Right ventricle myocardium superior (tissue), 1 donor: ENCODE measurements around the gene TMC1. TPM values are rescaled to one million over a fixed set of nuclear protein-coding genes. Genes with fewer than 3 reads are reported as not detected.

Experiments
- ATAC-seq: fragments of 200-7000 bp; cut with Tn5 transposase; one replicate; pipeline ENCODE4 v1.9.1; 2020; ENCODE audit warnings: mild to moderate bottlenecking; ENCODE audit not compliant: poor library complexity
- DNase-seq: peaks from one replicate; pipeline ENCODE4 v3.0.0-alpha.2; 2020
- intact Hi-C: fragments of 100-400 bp; cut with DNase I; formaldehyde crosslinking; loops from one replicate; pipeline ENCODE4 v1.11.2; 2022
- total RNA-seq: library from RNA; stranded (reverse); fragmentation: NEBNext Ultra II Directional; extraction: Animal tissue kit (Norgen Biotek cat#: 25700); gene quantifications from one replicate; pipeline ENCODE4 v1.2.1, GENCODE V29; 2021
- donor health status: DM: no; HTN: yes; CAD: no; lungs with severe emphysema.

Gene TMC1
- total RNA-seq, 1 donor from 2014 or later, result not detected

- intact Hi-C loops, result no loop called here
- DNase-seq, result peak; percentile 17
- no peak for ATAC-seq
Measured at GRCh38 chr9:72703574-72703973, 182.2 kb downstream of the TMC1 start.

- no peak for ATAC-seq
- intact Hi-C loops, result no loop called here
- DNase-seq, result no peak
Measured at GRCh38 chr9:72704688-72705375, 183.4 kb downstream of the TMC1 start.

GRCh38 chr9:72718503-72718902 lies 197.1 kb downstream of the TMC1 start:
- intact Hi-C loops, result no loop called here
- no peak for ATAC-seq
- no peak for DNase-seq

GRCh38 chr9:72721067-72721466 lies 199.7 kb downstream of the TMC1 start:
- no peak for DNase-seq
- intact Hi-C loops, result no loop called here
- ATAC-seq, result no peak

- intact Hi-C loops, result no loop called here
Measured at GRCh38 chr9:72726947-72727346, 205.5 kb downstream of the TMC1 start.

GRCh38 chr9:72728031-72728770 lies 206.8 kb downstream of the TMC1 start:
- DNase-seq (no peak), ATAC-seq (no peak)
- intact Hi-C loops, result no loop called here

More at GRCh38 chr9:72726947-72727346, 205.5 kb downstream of the TMC1 start:
- ATAC-seq, result no peak
- no peak for DNase-seq

- DNase-seq (no peak), ATAC-seq (no peak)
- intact Hi-C loops, result no loop called here
Measured at GRCh38 chr9:72733895-72734294, 212.5 kb downstream of the TMC1 start.

- DNase-seq, result no peak
- intact Hi-C loops, result no loop called here
- peak; percentile 25 for ATAC-seq
Measured at GRCh38 chr9:72734631-72735030, 213.2 kb downstream of the TMC1 start.

GRCh38 chr9:72743836-72744235 lies 222.4 kb downstream of the TMC1 start:
- intact Hi-C loops, result no loop called here
- ATAC-seq (no peak), DNase-seq (no peak)

GRCh38 chr9:72749276-72749675 lies 227.9 kb downstream of the TMC1 start:
- no peak for ATAC-seq
- no peak for DNase-seq
- intact Hi-C loops, result no loop called here

- no peak for ATAC-seq
- no peak for DNase-seq
Measured at GRCh38 chr9:72751541-72751940, 230.1 kb downstream of the TMC1 start.

GRCh38 chr9:72753266-72753893 lies 232.0 kb downstream of the TMC1 start:
- intact Hi-C loops, result no loop called here
- no peak for DNase-seq
- no peak for ATAC-seq

More at GRCh38 chr9:72751541-72751940, 230.1 kb downstream of the TMC1 start:
- intact Hi-C loops, result no loop called here

GRCh38 chr9:72755836-72756235 lies 234.4 kb downstream of the TMC1 start:
- intact Hi-C loops, result no loop called here
- ATAC-seq, result no peak
- no peak for DNase-seq

- DNase-seq (no peak), ATAC-seq (no peak)
Measured at GRCh38 chr9:72758944-72759343, 237.5 kb downstream of the TMC1 start.

GRCh38 chr9:72763022-72763421 lies 241.6 kb downstream of the TMC1 start:
- intact Hi-C loops, result no loop called here
- ATAC-seq, result no peak

More at GRCh38 chr9:72758944-72759343, 237.5 kb downstream of the TMC1 start:
- intact Hi-C loops, result no loop called here

GRCh38 chr9:72769546-72769945 lies 248.1 kb downstream of the TMC1 start:
- intact Hi-C loops, result no loop called here
- no peak for DNase-seq

More at GRCh38 chr9:72763022-72763421, 241.6 kb downstream of the TMC1 start:
- DNase-seq, result no peak

GRCh38 chr9:72772661-72773060 lies 251.3 kb downstream of the TMC1 start:
- intact Hi-C loops, result no loop called here
- DNase-seq, result no peak
- ATAC-seq, result no peak

More at GRCh38 chr9:72769546-72769945, 248.1 kb downstream of the TMC1 start:
- ATAC-seq, result no peak

- ATAC-seq (no peak), DNase-seq (no peak)
- intact Hi-C loops, result no loop called here
Measured at GRCh38 chr9:72773570-72773969, 252.2 kb downstream of the TMC1 start.

GRCh38 chr9:72775570-72775969 lies 254.2 kb downstream of the TMC1 start:
- no peak for ATAC-seq
- intact Hi-C loops, result no loop called here

GRCh38 chr9:72779614-72780013 lies 258.2 kb downstream of the TMC1 start:
- intact Hi-C loops, result no loop called here
- no peak for DNase-seq
- ATAC-seq, result no peak

More at GRCh38 chr9:72775570-72775969, 254.2 kb downstream of the TMC1 start:
- DNase-seq, result no peak
